GM12864 (cell line): ENCODE measurements around the gene DLEC1.

Experiments
- DNase-seq: peaks from one replicate; pipeline ENCODE4 v3.0.0-alpha.2; 2011; ENCODE audit warnings: low read depth
- H3K4me3 ChIP-seq: 2 replicates; pipeline ENCODE4 v1.5.1; 2011; ENCODE audit warnings: mild to moderate bottlenecking, low read depth, low read length, control low read depth
- CTCF ChIP-seq: IDR thresholded peaks from 2 replicates; pipeline ENCODE4 v1.5.1; 2011; ENCODE audit warnings: low read depth, mild to moderate bottlenecking, moderate library complexity, low read length, control low read depth, inconsistent platforms; ENCODE audit errors: missing control alignments

DLEC1 gene

GRCh38 chr3:38126121-38126892 lies 87.3 kb downstream of the DLEC1 start:
- no peak for DNase-seq
- no peak overlapping the region for H3K4me3 ChIP-seq
- no peak for TF ChIP-seq CTCF

DNA sequence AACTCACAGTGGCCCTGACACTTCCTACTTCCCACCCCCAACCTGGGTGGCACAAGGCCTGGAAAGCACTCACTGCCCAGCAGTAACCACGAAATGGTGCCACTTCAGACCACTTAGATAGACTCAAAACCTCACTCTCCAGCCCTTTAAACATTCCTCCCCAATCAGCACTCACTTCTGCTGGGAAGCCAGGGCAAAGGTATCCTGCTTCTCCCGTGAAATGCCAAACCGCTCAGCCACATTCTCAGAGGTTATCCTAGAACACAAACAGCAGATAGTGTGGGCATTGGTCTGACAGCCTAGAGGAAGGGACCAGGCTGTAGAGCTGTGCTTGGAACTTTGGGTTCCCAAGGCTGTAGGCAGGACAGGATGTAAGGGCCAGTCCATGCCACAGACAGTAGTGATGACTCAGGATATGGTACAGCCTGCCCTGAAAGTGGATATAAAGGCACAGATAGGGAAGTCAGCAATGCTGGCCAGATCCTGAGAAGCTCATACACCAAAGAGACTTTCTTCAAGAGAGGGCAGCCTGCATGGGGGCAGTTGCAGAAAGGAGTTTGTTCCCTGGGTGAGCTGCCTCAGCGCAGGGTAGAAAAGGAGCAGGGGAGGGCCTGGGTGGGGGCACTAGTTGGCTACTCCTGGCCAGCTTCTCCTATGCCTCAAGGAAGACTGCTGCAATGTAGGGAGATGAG lies 88.7 kb downstream of the DLEC1 start:
- TF ChIP-seq CTCF, result no peak
- no peak for DNase-seq
- no peak overlapping the region for H3K4me3 ChIP-seq

- no peak for DNase-seq
- H3K4me3 ChIP-seq, result no peak overlapping the region
- TF ChIP-seq CTCF, result no peak
Measured at GRCh38 chr3:38128303-38128655, 89.3 kb downstream of the DLEC1 start.

GRCh38 chr3:38129058-38129457 lies 90.0 kb downstream of the DLEC1 start:
- no peak overlapping the region for H3K4me3 ChIP-seq

DNA sequence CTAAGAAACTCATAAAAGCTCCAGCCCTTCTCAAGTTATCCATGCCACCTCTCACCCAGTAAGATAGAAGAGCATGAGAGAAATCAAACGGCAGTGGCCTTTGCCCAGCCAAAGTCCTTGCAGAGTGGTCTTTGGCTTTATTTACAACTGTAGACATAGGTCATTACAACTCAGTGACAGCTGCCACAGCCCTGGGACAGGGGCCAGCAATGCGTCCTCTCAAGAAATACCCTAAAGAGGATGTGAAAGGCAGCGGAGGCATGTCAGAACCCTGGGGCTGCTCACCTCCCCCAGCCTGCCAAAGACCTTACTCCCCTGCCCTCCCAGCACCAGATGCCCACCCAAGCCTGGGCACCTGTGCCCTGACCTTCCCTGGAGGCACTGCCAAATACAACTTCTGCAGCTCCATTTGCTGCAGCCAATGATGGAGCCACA lies 91.6 kb downstream of the DLEC1 start:
- no peak for DNase-seq
- no peak overlapping the region for H3K4me3 ChIP-seq
- no peak for TF ChIP-seq CTCF

More at GRCh38 chr3:38129058-38129457, 90.0 kb downstream of the DLEC1 start:
- TF ChIP-seq CTCF, result no peak
- no peak for DNase-seq

GRCh38 chr3:38131621-38132369 lies 92.8 kb downstream of the DLEC1 start:
- no peak for DNase-seq
- no peak overlapping the region for H3K4me3 ChIP-seq
- TF ChIP-seq CTCF, result peak; percentile 60
